Measurements from ENCODE around the gene SLC37A4.
A peak's percentile ranks its signal among the peaks of the same experiment; 100 is the strongest.
"Not testable (repeated sequence)": the region's sequence is repeated elsewhere in the genome, so short reads cannot be mapped to it uniquely, and the experiment has no call there.

Gene SLC37A4

GRCh38 chr11:118997627-118998387, 32.9 kb downstream of the SLC37A4 start, which contains the start of gene CENATAC:
TSS of gene CENATAC (plus strand) at chr11:118998138. CDS start at chr11:118998198, 60 bp downstream.
- Mint-ChIP-seq H3K4me1 (peaks cover 42% of the 10 kb centered on the region), H3K27me3 (ENCODE audit: low read depth, poor library complexity) (peaks cover 5% of the 10 kb centered on the region), H3K27ac (peak within 1 kb of the TSS; percentile 98), H3K9me3 (peaks cover 13% of the 10 kb centered on the region), H3K36me3 (ENCODE audit: low read depth) (peaks cover 46% of the 10 kb centered on the region), H3K4me3 (peak within 1 kb of the TSS; percentile 97)
- no peak for TF ChIP-seq CTCF (IDR thresholded peaks at IDR 0.05)
- DNase-seq: peak; percentile 98

GRCh38 chr11:118996926-118997626, 33.6 kb downstream of the SLC37A4 start:
- peaks cover 42% of the 10 kb centered on the region for H3K4me1 Mint-ChIP-seq
- H3K27ac Mint-ChIP-seq: no peak overlapping the region
- H3K27me3 Mint-ChIP-seq (ENCODE audit: low read depth, poor library complexity): peaks cover 5% of the 10 kb centered on the region
- H3K4me3 Mint-ChIP-seq: peak overlapping the region; percentile 97
- no peak for DNase-seq
- TF ChIP-seq CTCF (IDR thresholded peaks at IDR 0.05): no peak
- peaks cover 19% of the 10 kb centered on the region for H3K9me3 Mint-ChIP-seq
- peaks cover 48% of the 10 kb centered on the region for H3K36me3 Mint-ChIP-seq (ENCODE audit: low read depth)

GRCh38 chr11:118991486-118992038, 39.1 kb downstream of the SLC37A4 start:
- not testable (repeated sequence) for H3K4me1 Mint-ChIP-seq; H3K4me3 Mint-ChIP-seq; H3K27ac Mint-ChIP-seq; DNase-seq; H3K27me3 Mint-ChIP-seq (ENCODE audit: low read depth, poor library complexity)
- Mint-ChIP-seq H3K9me3 (peaks cover 32% of the 10 kb centered on the region), H3K36me3 (ENCODE audit: low read depth) (peaks cover 42% of the 10 kb centered on the region)

GRCh38 chr11:118988280-118988679, 42.4 kb downstream of the SLC37A4 start:
- no peaks in the 10 kb centered on the region for H3K4me1 Mint-ChIP-seq
- H3K4me3 Mint-ChIP-seq: no peak overlapping the region
- no peak for DNase-seq
- H3K9me3 Mint-ChIP-seq: peaks cover 23% of the 10 kb centered on the region
- no peak overlapping the region for H3K27ac Mint-ChIP-seq
- no peak for TF ChIP-seq CTCF (IDR thresholded peaks at IDR 0.05)
- H3K36me3 Mint-ChIP-seq (ENCODE audit: low read depth): peaks cover 25% of the 10 kb centered on the region
- H3K27me3 Mint-ChIP-seq (ENCODE audit: low read depth, poor library complexity): peaks cover 4% of the 10 kb centered on the region

- no peaks in the 10 kb centered on the region for H3K9me3 Mint-ChIP-seq
- TF ChIP-seq CTCF (IDR thresholded peaks at IDR 0.05): no peak
- peaks cover 11% of the 10 kb centered on the region for H3K4me1 Mint-ChIP-seq
- H3K36me3 Mint-ChIP-seq (ENCODE audit: low read depth): no peaks in the 10 kb centered on the region
- no peak overlapping the region for H3K4me3 Mint-ChIP-seq
- no peak for DNase-seq
- H3K27ac Mint-ChIP-seq: peak overlapping the region; percentile 40
- H3K27me3 Mint-ChIP-seq (ENCODE audit: low read depth, poor library complexity): peaks cover 6% of the 10 kb centered on the region
Observed at GRCh38 chr11:118984825-118985224, 45.9 kb downstream of the SLC37A4 start.

- not testable (repeated sequence) for DNase-seq; H3K9me3 Mint-ChIP-seq; H3K27me3 Mint-ChIP-seq (ENCODE audit: low read depth, poor library complexity); H3K4me3 Mint-ChIP-seq; H3K27ac Mint-ChIP-seq; H3K36me3 Mint-ChIP-seq (ENCODE audit: low read depth)
- peaks cover 16% of the 10 kb centered on the region for H3K4me1 Mint-ChIP-seq
Observed at GRCh38 chr11:118984337-118984736, 46.3 kb downstream of the SLC37A4 start.

Data from nephron progenitor cell (in vitro differentiated cells).